Ectodermal cell (in vitro differentiated cells): Measurements from ENCODE around the gene RPUSD1.

Experiments
- H3K27ac ChIP-seq: 2 replicates; pipeline ENCODE4 v1.7.0; 2013; ENCODE audit warnings: mild to moderate bottlenecking, low read depth, low read length; ENCODE audit not compliant: insufficient read depth, poor library complexity, severe bottlenecking
- H3K27me3 ChIP-seq: 2 replicates; pipeline ENCODE4 v1.7.0; 2013; ENCODE audit warnings: mild to moderate bottlenecking, low read length; ENCODE audit not compliant: insufficient read depth, control insufficient read depth, poor library complexity, severe bottlenecking
- H3K36me3 ChIP-seq: one replicate; pipeline ENCODE4 v1.7.0; 2013; ENCODE audit warnings: low read length; ENCODE audit not compliant: control insufficient read depth, insufficient read depth
- H3K4me1 ChIP-seq: one replicate; pipeline ENCODE4 v1.7.0; 2013; ENCODE audit warnings: low read length; ENCODE audit not compliant: control insufficient read depth, insufficient read depth
- H3K4me3 ChIP-seq: 2 replicates; pipeline ENCODE4 v1.7.0; 2013; ENCODE audit warnings: low read depth, low read length, control low read depth; ENCODE audit not compliant: insufficient read depth
- H3K9me3 ChIP-seq: 2 replicates; pipeline ENCODE4 v1.7.0; 2013; ENCODE audit warnings: mild to moderate bottlenecking, low read length, moderate library complexity; ENCODE audit not compliant: control insufficient read depth
- WGBS, 2 experiments: methylation state at CpG; one replicate each; pipeline ENCODE4 v1.1.7; 2013; ENCODE audit warnings: missing lambda C conversion rate in 2 of 2; 5-methylcytosine and 5-hydroxymethylcytosine counted together

Gene RPUSD1

DNA sequence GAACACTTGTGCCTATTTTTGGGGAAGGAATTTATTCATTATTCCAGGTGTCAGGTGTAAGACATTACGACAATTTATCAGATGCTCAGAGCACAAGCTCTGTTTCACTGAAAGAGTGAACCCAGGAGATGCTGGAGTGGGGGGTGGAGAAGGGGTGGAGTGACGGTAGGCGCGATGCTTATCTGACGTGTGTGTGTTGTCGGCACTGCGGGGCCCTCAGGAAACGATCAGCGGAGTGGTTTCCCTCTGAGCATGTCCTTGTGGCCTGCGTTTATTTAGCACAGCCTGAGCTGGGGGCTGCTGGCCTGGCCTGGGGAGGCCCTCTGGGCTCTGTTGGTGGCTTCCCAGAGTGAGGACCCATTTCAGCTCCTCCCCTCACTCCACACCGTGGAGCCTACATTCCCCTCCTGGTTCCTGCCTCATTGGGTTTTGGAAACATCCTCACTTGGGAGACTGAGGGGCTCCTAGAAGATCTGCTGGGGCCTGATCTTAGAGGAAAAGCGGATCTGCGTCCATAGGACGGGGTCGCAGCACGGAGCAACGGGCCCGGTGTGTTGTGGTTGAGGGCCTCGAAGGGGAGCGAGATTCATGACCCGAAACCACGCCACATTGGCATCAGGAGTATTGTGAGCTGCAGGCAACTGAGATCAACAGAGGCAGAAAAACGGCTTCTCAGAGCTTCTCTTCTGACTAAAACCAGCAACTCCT is 31.3 kb upstream of the RPUSD1 start:
- whole genome bisulfite sequencing, 2 experiments: 92 to 94% methylated on average over 23 of the region's 23 CpGs

DNA sequence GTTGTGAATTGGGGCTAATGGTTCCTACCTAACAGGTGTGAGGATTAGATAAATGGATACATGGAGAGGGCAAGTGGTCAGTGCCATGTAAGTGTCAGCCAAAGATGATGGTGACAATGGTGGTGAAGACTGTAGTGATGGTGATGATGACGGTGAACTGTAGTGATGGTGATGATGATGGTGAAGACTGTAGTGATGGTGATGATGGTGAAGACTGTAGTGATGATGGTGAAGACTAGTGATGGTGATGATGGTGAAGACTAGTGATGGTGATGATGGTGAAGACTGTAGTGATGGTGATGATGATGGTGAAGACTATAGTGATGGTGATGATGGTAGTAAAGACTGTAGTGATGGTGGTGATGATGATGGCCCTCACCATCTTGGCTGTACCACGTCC is 30.4 kb upstream of the RPUSD1 start:
- Histone ChIP-seq H3K9me3 (no peaks in the 10 kb centered on the region), H3K4me3 (no peak overlapping the region), H3K27me3 (peaks cover 79% of the 10 kb centered on the region), H3K4me1 (no peaks in the 10 kb centered on the region), H3K27ac (no peak overlapping the region), H3K36me3 (no peaks in the 10 kb centered on the region)
- WGBS, 2 experiments: 82 to 88% methylated on average over 2 of the region's 2 CpGs

More for the DNA sequence above, 31.3 kb upstream of the RPUSD1 start:
- no peaks in the 10 kb centered on the region for H3K4me1 ChIP-seq
- H3K9me3 ChIP-seq: no peaks in the 10 kb centered on the region
- no peak overlapping the region for H3K4me3 ChIP-seq
- H3K27me3 ChIP-seq: peaks cover 80% of the 10 kb centered on the region
- no peaks in the 10 kb centered on the region for H3K36me3 ChIP-seq
- no peak overlapping the region for H3K27ac ChIP-seq

- 94 to 96% methylated on average over 8 of the region's 8 CpGs for WGBS, 2 experiments
- peaks cover 79% of the 10 kb centered on the region for H3K27me3 ChIP-seq
- no peaks in the 10 kb centered on the region for H3K4me1 ChIP-seq
- H3K27ac ChIP-seq: no peak overlapping the region
- H3K36me3 ChIP-seq: no peaks in the 10 kb centered on the region
- no peaks in the 10 kb centered on the region for H3K9me3 ChIP-seq
- H3K4me3 ChIP-seq: no peak overlapping the region
Measured at GRCh38 chr16:818132-818531, 30.0 kb upstream of the RPUSD1 start.

- Histone ChIP-seq H3K27ac (no peak overlapping the region), H3K4me1 (no peaks in the 10 kb centered on the region), H3K36me3 (no peaks in the 10 kb centered on the region), H3K27me3 (peaks cover 80% of the 10 kb centered on the region), H3K4me3 (no peak overlapping the region), H3K9me3 (no peaks in the 10 kb centered on the region)
- WGBS, 2 experiments: 94% methylated on average over 71 of the region's 71 CpGs
Measured at GRCh38 chr16:817001-817906, 29.1 kb upstream of the RPUSD1 start.

DNA sequence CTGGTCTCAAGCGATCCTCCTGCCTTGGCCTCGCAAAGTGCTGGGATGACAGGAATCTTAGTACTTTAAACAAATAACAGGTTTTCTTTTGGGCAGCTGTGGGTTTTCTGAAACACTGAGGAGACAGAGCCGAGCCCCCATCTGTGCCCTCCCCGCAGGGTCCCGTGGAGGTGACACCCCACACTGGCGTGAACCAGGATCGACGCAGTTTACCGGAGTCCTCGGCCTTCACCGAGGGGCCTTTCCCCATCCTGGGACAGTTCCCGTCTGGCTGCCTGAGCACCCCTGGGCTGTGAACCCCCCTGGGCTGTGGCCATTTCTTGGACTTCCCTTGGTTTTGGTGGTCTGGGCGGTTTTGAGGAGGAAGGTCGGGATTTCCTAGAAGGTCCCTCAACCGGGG is 27.7 kb upstream of the RPUSD1 start:
- no peaks in the 10 kb centered on the region for H3K4me1 ChIP-seq
- no peaks in the 10 kb centered on the region for H3K36me3 ChIP-seq
- H3K9me3 ChIP-seq: no peaks in the 10 kb centered on the region
- H3K4me3 ChIP-seq: no peak overlapping the region
- 94 to 95% methylated on average over 15 of the region's 15 CpGs for WGBS, 2 experiments
- H3K27me3 ChIP-seq: peaks cover 73% of the 10 kb centered on the region
- H3K27ac ChIP-seq: no peak overlapping the region

- Histone ChIP-seq H3K9me3 (no peaks in the 10 kb centered on the region), H3K27me3 (peaks cover 72% of the 10 kb centered on the region), H3K27ac (no peak overlapping the region), H3K4me3 (no peak overlapping the region), H3K36me3 (no peaks in the 10 kb centered on the region), H3K4me1 (no peaks in the 10 kb centered on the region)
- WGBS, 2 experiments: 96% methylated on average over 9 of the region's 9 CpGs
Measured at GRCh38 chr16:814974-815373, 26.8 kb upstream of the RPUSD1 start.

DNA sequence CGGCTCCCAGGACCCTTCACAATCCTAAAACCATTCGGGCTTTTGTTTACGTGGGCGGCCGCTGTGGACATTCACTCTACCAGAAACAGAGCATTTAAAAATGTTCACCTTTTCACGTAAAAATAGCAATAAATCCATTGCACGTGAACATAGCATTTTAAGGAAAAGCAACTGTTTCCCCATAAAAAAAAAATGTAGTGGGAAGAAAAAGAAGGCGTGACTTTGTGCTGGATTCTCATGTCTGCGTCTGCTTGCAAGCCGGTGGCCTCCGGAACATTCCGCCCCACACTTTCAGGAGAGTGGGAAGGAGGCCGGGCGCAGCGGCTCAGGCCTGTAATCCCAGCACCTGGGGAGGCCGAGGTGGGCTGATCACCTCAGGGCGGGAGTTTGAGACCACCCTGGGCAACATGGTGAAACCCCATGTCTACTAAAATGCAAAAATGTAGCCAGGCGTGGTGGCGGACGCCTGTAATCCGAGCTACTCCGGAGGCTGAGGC is 25.8 kb upstream of the RPUSD1 start:
- H3K4me3 ChIP-seq: no peak overlapping the region
- H3K9me3 ChIP-seq: no peaks in the 10 kb centered on the region
- WGBS, 2 experiments: 67 to 68% methylated on average over 22 of the region's 22 CpGs
- H3K27me3 ChIP-seq: peaks cover 71% of the 10 kb centered on the region
- no peak overlapping the region for H3K27ac ChIP-seq
- no peaks in the 10 kb centered on the region for H3K4me1 ChIP-seq
- H3K36me3 ChIP-seq: no peaks in the 10 kb centered on the region

DNA sequence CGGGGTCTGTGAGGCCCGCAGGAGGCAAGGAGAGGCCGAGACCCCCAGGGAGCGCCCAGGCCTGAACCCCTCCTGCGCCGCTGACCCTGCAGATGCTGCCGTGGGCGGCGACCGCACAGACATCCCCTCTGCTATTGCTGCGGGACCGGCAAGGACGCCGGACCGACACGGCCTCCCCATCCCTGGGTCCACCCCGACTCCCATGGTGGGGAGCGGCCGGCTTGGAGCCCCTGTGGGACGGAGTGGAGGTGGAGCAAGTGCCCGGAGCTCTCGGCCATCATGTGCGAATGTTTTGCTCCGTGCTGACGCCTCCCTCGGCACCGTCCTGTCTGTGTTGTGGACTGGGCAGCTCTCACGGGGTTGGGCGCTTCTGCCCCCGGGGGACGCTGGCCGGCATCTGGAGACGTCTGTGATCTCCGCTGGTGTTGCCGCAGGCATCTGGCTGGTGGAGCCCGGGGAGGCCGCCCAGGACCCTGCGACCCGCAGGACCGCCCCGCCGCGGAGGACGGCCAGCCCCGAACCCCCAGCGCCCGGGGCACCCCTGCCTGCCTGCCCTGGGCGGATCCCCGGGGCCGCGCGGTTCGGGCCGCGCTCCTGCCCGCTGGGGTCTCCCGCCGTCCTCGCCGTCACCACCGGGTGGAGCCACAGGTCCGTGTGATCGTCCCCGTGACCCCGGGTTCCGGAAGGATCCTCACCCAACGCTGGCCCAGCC is 25.2 kb upstream of the RPUSD1 start:
- Histone ChIP-seq H3K27me3 (peaks cover 71% of the 10 kb centered on the region), H3K36me3 (no peaks in the 10 kb centered on the region), H3K4me1 (no peaks in the 10 kb centered on the region), H3K27ac (no peak overlapping the region), H3K4me3 (no peak overlapping the region), H3K9me3 (no peaks in the 10 kb centered on the region)
- WGBS, 2 experiments: 26% methylated on average over 67 of the region's 67 CpGs

DNA sequence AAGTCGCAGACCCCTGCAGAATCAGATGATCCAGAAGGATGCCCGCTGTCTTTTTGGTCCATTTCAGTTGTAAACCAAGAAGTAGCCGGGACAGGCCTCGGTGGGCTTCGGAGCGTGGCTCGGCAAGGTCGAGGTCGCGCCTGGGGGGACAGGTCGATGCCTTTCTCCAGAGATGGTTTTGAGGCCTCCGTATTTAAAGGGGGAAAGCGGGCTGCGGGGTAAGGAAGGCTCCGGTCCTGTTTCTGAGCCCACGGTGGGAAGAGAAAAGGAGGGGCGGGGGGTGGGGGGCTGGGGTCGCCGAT is 19.9 kb upstream of the RPUSD1 start:
- H3K36me3 ChIP-seq: no peaks in the 10 kb centered on the region
- H3K4me1 ChIP-seq: peaks cover 4% of the 10 kb centered on the region
- H3K27me3 ChIP-seq: peaks cover 55% of the 10 kb centered on the region
- H3K9me3 ChIP-seq: no peaks in the 10 kb centered on the region
- WGBS, 2 experiments: 52 to 59% methylated on average over 19 of the region's 19 CpGs
- H3K4me3 ChIP-seq: peak overlapping the region; percentile 63
- H3K27ac ChIP-seq: no peak overlapping the region
